Gastroesophageal sphincter (tissue), 3 donors: ENCODE results near the gene CLIP1.

Experiments used
- CTCF ChIP-seq, 4 experiments: fragments of 200-600 bp in 2 of 4; fragments of 450-650 bp in 2 of 4; sonication (generic) in 1 of 4; IDR thresholded peaks; one replicate each; pipeline ENCODE4 v1.5.1; 2017 to 2019; ENCODE audit warnings: antibody characterized with exemption in 4 of 4, mild to moderate bottlenecking in 2 of 4, moderate library complexity in 2 of 4
- POLR2A ChIP-seq, 2 donors: fragments of 450-650 bp; IDR thresholded peaks; one replicate each; pipeline ENCODE4 v1.6.1; 2017; ENCODE audit warnings: antibody characterized with exemption in 2 of 2, mild to moderate bottlenecking in 2 of 2, moderate library complexity in 1 of 2
- POLR2AphosphoS5 ChIP-seq: sonication (generic); formaldehyde crosslinking; IDR thresholded peaks from one replicate; pipeline ENCODE4 v1.6.1; 2017; ENCODE audit warnings: antibody characterized with exemption

GRCh38 chr12:122265886-122266229 lies 156.6 kb downstream of the CLIP1 start:
- no peak for TF ChIP-seq POLR2A (IDR thresholded peaks at IDR 0.05)
- no peak for TF ChIP-seq CTCF (IDR thresholded peaks at IDR 0.05)
- no peak for TF ChIP-seq POLR2AphosphoS5
